C4-2B (cell line): ENCODE data around the gene ZSWIM5.
"Not testable (repeated sequence)": the region's sequence is repeated elsewhere in the genome, so short reads cannot be mapped to it uniquely, and the experiment has no call there.

Experiments used
- CTCF ChIP-seq: fragments of 450-650 bp; conservative IDR thresholded peaks from 2 replicates; pipeline ENCODE4 v1.5.1; 2017; ENCODE audit warnings: mild to moderate bottlenecking
- ZFX ChIP-seq: fragments of 450-650 bp; IDR thresholded peaks from 2 replicates; pipeline ENCODE4 v1.6.1; 2017

DNA sequence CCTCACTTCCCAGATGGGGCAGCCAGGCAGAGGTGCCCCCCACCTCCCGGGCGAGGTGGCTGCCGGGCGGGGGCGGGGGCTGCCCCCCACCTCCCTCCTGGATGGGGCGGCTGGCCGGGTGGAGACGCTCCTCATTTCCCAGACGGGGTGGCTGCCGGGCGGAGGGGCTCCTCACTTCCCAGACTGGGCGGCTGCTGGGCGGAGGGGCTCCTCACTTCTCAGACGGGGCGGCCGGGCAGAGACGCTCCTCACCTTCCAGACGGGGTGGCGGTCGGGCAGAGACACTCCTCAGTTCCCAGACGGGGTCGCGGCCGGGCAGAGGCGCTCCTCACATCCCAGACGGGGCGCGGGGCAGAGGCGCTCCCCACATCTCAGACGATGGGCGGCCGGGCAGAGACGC lies 91.2 kb downstream of the ZSWIM5 start:
- not testable (repeated sequence) for TF ChIP-seq CTCF, ZFX
